8988T (cell line): ENCODE data around the gene ERFL.

ENCODE experiments used
- DNase-seq: peaks from one replicate; pipeline ENCODE4 v3.0.0; 2011

ERFL gene

GRCh38 chr19:41895745-41896580 lies 32.3 kb downstream of the ERFL start:
- DNase-seq, result no peak

DNA sequence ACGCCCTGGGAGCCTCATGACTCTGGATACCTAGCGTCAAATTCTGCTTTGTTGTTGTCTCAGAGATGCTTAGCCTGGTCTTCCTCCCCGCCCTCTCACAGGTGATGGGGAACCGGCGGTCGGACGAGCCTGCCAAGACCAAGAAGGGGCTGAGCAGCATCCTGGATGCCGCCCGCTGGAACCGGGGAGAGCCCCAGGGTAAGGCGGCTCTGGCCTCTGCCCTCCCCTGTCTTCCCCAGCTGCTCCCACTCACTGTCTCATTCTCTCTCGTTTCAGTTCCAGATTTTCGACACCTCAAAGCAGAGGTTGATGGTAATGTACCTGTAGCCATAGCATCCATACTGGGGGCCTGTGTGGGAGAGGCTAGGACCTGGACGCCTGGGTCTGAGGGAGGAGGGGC lies 33.9 kb downstream of the ERFL start:
- no peak for DNase-seq

GRCh38 chr19:41893899-41894298 lies 34.4 kb downstream of the ERFL start:
- no peak for DNase-seq

DNA sequence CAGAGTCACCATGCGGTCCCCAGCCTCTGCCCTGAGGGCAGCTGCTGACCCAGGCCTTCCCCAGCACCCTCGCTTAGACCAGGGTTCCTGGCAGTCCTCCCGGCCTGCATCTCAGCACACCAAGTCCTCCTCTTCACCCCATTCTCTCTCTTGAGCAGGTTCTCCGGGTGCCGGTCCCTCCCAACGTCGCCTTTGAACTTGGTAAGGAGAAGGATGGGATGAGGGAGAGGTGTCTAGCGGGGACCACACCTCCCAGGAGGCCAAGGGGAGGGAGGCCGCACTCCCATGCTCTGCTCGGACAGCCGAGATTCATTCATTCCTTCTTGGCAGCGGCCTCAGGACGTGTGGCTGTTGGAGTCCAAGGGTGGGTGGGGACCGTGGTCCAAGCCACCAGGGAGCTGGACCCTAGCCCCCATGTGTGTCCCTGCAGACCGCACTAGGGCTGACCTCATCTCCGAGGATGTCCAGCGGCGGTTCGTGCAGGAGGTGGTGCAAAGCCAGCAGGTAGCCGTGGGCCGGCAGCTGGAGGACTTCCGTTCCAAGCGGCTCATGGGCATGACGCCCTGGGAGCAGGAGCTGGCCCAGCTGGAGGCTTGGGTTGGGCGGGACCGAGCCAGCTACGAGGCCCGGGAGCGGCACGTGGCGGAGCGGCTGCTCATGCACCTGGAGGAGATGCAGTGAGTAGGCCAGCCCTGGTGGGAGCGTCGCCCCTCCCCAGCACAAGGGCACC lies 35.9 kb downstream of the ERFL start:
- DNase-seq, result no peak

GRCh38 chr19:41890936-41891335 lies 37.3 kb downstream of the ERFL start:
- no peak for DNase-seq

DNA sequence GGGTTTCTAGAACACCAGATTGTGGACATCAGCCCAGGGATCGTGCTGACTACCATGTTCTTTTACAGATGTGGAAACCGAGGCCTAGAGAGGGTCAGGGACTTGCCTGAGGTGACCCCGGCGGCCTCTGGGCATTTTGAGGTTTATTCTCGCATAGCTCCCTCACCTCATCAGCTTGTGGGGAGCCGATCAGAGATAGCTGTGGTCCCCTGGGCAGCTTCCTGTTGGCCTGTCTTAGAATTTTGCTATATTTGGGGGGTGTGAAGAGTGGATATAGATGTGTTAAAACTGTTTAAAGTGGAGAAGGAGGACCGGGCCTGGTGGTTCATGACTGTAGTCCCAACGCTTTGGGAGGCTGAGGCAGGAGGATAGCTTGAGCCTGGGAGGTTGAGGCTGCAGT lies 38.4 kb downstream of the ERFL start:
- no peak for DNase-seq

- DNase-seq, result no peak
These were observed 39.3 kb downstream of the ERFL start for GRCh38 chr19:41888926-41889325.

- DNase-seq, result no peak
These were observed 40.4 kb downstream of the ERFL start for GRCh38 chr19:41887711-41888382.

DNA sequence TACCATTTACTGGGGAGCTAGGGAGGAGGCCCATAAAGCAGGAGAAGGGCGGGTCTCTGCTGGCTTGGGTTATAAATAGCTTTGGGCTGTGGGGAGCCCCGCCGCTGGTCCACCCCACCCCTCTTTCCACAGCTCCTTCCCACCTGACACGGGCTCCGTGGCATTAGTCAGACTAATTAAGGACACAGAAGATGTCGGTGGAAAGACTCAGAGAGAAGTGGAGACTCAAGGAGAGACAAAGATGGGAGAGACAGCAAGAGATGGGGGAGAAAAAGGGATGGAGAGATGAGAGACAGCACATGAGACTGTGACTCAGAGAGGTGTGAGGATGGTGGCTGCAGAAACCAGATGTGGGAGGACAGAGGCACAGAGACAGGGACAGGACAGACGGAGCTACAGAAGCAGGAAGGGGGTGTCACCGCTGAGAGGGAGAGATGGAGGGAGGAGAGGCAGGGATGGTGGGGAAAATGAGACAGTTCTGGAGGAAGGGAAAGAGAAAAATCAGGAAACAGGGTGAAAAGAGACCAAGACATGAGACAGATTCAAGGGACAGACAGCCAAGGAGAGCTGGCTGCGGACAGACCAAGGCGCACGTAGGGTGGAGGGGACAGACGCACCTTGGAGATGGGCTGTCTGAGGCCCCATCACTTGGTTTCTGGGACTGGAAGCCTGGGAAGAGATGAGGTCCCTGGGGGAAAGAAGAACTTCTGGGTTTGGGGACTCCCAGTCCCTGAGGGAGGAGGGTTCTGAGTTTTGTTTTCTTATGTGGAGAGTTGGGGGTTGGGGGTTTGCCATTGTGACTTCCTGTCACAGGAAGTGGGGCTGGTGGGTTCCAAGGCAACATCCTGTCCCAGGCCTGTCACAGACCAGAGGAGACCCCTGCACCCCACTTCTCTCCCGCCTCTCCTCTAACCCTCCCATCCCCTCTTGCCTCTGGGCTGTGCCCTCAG lies 41.2 kb downstream of the ERFL start:
- DNase-seq, result no peak

GRCh38 chr19:41883821-41884733 lies 44.2 kb downstream of the ERFL start:
- DNase-seq, result peak; percentile 96

DNA sequence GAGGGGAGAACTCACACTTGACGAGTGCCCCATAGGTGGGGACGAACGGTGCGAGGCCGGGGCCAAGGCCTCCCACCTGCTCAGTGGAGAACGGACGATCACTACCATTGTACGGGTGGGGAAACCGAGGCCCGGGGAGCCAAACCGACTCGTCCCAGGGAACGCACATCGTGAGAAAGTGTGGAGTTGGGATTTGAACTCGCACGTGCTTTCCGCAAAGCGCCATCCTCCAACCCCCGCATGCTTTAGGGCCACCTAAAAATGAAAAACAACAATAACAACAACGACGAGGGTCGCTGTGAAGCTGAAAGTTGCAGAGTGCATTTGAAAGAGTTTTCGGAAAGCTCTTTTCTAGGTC lies 44.8 kb downstream of the ERFL start:
- no peak for DNase-seq

DNA sequence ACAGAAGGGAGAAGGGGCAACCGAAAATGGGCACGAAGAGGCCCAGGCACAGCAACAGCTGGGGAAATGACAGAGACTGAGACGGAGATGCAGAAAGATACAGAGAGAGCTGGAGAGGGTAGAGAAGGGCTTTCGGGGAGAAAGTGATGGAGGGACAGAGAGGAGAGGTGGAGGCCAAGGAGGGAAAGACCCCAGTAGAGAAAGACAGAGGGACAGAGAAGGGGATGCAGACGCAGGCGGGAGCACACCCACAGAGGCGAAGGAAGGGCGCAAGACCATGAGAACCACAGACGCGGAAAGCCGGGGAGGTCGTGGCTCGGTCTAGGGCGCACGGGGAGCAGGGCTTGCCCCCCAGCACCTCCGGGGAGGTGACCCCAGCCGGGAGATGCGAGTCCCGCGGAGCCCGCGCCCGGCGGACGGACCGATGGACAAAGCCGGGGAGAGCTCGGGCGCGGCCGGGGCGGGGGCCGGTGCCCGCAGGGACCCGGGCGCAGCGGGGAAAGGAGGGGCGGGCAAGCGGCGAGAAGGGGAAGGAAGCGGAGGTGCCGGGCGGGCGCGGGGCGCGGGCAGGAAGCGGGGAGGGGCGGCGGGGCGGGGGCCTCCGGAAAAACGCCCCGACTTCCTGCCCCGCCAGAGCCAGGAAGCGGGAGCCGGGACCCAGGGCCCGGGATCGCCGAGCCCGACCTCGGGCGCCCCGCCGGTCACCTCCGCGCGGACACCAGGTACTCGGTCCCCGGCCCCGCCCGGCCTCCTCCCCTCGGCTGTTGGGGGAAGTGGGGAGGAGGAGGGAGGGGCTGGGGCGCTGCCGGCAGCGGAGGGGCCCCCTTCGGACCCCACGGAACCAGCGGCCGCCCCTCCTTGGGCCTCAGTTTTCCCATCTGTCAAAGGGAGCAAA lies 45.4 kb downstream of the ERFL start, which contains the start of gene ARHGEF1:
Gene ARHGEF1 (plus strand): TSS at position 617 of the 895 bp plus-strand sequence. CDS start 4,899 bp downstream, outside the sequence.
- DNase-seq, result peak; percentile 72

- DNase-seq, result no peak
These were observed 47.9 kb downstream of the ERFL start for GRCh38 chr19:41880329-41880708.

- no peak for DNase-seq
These were observed 48.5 kb downstream of the ERFL start for GRCh38 chr19:41879670-41880328.

GRCh38 chr19:41879080-41879479 lies 49.2 kb downstream of the ERFL start:
- no peak for DNase-seq

DNA sequence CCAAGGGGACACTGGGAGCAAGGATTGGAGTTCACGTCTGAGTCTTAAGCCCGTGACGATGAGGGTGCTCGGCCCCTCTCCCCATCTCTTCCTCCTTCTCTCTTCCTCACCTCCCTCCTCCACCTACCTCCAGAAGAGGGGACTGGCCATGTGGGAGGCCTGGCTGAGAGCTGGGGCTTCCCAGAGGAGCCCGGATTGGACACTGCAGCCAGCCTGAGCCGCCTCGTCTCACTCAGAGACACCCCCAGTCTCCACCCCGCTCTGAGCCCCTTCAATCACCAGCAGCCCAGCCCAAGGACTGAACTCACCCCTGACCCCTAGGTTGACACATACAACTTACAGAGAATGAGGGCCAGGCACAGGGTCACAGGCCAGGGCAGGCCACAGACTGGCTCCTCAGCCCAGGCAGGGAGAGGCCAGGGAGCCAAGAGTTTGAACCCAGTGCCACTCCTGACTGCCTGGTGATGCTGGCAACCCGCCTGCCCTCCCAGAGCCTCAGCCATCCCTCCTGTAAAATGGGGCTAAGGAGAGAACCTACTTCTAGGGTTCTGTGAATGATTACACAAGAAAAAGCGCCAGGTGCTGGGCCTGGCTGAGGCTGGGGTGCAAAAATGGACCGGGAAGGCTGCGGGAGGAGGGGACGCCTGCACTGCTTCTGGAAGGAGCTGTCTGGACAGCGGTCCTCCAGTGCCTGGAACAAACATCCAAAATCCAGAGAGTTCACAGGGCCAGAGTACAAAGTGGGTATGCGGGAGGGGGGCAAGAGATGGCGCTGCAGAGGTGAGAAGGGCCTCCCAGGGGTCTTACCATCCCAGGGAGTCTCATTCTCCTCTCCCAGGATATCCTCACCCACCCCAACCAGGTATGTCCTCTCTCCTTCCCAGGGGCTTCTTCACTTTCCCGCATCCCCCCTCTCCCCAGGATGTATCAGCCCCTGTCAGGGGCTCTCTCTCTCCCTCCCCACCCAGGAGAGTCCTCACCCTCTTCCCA lies 50.0 kb downstream of the ERFL start:
- DNase-seq, result no peak

- DNase-seq, result no peak
These were observed 51.1 kb downstream of the ERFL start, which contains the start of gene CD79A for GRCh38 chr19:41876847-41877832. CD79A (plus strand) TSS chr19:41877279; CDS start chr19:41877305, 26 bp downstream.
